ENCODE data around the gene RNASEH1.
A peak's percentile ranks its signal among the peaks of the same experiment; 100 is the strongest.

The RNASEH1 gene, protein sequence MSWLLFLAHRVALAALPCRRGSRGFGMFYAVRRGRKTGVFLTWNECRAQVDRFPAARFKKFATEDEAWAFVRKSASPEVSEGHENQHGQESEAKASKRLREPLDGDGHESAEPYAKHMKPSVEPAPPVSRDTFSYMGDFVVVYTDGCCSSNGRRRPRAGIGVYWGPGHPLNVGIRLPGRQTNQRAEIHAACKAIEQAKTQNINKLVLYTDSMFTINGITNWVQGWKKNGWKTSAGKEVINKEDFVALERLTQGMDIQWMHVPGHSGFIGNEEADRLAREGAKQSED

DNA sequence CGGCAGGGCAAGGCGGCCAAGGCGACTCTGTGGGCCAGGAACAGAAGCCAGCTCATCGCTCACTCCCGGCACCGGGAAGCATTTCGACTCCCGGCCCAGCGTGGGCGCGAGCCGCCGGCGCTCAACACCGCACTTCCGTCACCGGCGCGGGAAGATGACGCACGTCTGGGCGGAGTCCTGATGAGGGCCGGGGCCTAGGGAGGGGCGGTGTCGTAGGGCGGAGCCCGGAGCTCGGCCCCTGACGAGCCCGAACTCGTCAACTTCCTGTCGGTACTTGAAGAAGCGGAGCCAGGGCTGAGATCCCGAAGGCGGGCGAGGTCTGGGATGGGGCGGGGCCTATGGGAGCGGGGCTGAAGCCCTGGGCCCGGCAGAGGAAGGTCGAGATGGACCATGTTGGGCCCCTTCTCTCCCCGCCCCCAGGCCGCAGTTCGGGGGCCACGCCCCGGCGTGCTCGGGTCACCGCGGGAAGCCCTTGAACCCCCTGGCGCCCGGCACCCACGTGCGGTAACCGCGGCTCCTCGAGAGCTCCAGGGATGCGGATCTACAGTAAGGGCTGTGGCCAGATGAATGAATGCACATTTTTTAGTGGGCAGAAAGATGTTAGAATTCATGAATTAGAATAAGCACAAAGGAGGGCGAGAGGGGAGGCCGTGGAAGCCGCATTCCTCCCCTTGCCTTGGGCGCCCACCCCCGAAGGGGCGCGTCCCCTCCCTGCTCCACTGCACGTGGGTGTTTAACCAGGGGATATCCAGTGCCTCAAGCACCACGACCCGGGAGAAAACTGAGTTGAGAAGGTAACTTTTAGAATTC, at the start of gene RNASEH1:
RNASEH1 (minus strand) TSS at position 129 of the 810 bp plus-strand sequence; CDS start at position 56, 73 bp downstream.
- peak; percentile 97 for DNase-seq

- peak; percentile 2 for DNase-seq
These were observed 48.5 kb upstream of the RNASEH1 start for GRCh38 chr2:3606370-3607201.

DNA sequence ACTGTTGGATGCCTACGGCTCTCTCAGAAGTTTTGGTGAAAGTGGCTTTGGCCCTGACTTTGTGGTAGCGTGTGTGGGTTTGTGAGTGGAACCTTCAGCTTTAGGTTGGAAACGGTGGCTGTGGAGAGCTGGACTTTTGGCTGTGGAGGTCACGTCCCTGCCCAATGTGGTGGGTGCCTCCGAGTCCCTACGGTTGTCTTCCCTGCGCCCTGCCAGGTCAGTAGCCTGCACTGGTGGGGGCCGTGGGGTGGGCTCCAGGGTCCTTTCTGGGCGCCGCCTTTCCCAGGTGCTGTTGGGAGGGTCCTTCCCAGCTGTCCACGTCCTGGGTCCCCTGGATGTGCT, 47.9 kb upstream of the RNASEH1 start:
- DNase-seq, result peak; percentile 1

GRCh38 chr2:3604991-3605961, 47.1 kb upstream of the RNASEH1 start:
- no peak for DNase-seq

- DNase-seq, result no peak
These were observed 46.2 kb upstream of the RNASEH1 start for GRCh38 chr2:3604207-3604877.

DNA sequence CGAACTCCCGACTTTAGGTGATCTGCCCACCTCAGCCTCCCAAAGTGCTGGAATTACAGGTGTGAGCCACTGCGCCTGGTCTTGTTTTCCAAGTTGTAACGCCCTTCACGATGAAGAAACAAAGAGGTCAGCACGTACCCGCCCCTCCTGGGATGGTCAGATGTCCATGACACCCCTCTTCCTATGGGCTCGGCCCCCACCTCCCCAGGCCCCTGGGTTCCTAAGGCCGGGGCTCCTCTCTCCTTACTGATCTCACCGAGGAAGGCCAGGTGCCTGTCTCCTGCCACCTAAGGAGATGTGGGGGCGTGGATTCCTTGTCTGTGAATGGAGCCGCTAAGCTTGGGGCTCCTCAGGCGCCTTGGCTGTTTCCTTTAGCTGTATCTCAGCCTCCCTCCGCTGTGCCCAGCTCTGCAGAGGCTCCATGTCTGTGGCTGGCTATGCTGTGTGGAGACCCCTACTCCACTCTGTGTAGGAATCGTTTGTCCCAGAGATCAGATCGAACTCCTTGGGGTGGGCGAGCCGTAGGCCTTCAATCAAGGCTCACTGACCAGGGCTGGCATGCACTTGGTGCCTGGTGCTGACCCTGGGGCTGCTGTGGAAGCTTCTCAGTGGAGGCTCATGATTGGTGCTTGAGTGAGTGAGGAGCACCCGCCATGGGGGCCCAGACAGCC, 45.5 kb upstream of the RNASEH1 start:
- no peak for DNase-seq

DNA sequence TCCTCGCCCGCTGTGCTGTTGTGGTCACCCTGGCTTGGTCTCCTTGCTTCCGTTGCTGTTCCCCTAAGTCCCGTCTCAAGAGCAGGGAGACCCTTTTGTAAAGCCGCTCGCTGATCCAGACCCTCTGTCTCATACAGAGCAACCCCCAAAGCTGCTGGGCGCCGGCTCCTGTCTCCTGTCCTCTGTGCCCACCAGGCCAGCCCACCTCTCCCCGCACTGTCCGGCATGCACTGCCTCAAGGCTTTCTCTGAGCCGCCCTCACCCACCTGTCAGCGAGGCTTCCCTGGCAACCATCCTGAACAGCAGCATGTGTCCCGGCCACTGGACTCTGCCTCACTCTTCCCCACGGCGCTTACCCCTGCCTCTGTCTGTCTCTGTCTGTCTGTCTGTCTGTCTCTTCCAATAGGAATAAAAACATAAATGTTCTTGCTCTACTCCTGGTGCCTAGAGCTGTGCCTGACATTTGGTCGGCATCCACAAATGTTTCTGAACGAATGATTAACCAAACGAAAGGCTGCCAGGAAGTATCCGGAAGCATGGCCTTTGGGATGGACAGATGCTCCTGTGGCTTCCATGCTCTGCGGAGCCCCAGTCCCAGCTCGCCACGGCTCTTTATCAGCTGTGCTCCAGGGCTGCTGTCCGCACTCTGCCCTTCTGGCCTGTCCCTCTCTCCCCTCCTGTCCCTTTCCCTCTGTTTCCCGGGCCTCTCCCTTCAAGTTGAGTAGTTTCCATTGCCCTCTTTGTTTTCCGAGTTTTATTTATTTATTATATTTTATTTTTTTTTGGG, 44.6 kb upstream of the RNASEH1 start:
- no peak for DNase-seq

DNA sequence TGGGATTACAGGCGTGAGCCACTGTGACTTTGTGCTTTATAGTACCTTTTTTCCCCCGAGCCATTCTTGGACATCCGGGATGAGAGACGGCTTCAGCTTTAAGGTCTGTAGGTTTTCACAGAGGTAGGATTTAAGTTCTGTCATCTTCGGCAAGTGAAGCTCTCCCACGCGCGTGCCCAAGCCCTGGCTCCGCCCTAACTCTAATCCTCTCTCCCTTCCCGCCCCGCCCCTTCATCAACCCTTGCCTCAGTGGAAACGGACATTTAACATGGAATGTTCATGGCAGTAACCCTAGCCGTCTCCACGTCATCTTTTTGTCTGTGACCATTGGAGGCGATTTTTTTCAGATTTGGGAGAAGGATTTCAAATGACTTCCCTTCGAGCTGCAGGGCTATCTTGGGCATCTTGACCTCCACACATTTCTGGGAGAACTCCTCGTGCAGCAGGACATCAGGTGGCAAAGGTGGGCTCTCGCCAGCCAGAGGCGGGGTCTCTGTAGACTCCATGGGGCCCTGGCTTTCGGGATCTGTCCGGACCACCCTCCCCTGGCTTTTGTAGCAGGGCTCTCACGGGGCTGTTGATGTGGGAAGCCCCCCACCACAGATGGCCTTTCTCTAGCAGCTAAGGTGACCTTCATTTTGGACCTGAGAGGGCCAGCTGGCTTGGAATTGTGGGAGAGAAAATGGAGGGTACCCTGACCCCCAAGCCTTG, 43.6 kb upstream of the RNASEH1 start:
- no peak for DNase-seq

DNA sequence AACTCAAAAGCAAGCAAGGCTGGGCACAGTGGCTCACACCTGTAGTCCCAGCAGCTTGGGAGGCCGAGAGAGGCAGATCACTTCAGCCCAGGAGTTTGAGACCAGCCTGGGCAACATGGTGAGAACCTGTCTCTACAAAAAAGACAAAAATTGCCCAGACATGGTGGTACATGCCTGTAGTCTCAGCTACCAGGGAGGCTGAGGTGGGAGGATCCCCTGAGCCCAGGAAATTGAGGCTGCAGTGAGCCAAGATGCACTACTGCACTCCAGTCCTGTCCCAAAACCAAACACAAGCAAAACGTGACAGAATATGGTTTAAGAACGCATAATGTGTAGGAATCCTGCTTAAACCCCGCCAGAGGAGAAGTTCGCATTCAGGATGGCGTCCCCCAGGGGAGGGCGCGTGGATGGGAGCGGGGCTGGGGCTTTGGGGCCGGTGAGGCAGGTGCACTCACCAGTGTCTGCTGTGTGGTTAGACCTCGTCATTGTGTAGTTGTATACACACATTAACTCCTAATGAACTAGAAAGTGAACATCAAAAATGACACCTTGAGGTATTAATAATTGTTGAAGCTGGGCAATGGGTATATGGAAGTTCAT, 42.2 kb upstream of the RNASEH1 start:
- no peak for DNase-seq

- DNase-seq, result no peak
These were observed 41.0 kb upstream of the RNASEH1 start for GRCh38 chr2:3598912-3599854.

DNA sequence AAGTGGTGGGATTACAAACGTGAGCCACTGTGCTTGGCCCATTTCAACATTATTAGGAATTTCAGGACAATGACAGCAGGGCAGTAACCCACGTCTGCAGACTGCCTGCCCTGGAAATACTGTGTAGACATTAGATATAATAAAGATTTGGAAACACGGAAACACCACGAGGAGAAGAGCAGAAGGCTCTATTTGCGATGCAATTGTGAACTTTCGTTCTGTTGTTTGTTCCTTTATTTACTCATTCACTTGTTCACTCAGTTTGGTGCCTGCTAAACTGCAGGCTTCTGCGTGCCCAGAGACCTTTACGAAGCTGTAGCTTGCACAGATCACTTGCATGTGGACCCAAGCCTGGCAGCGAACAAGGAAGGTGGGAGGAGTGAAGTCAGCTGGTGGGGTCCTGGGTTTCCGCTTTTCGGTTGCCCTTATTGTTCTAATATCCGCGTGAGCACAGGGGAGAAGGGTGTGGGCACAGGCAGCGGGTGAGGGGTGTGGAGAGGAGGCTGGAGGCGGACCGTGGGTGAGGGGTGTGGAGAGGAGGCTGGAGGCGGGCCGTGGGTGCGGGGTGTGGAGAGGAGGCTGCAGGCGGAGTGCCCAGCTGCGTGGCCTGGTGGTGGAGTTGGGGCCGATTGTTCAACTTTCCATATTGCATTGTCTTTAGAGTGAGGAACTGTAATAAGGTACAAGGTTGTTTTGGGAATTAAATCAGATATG, 40.2 kb upstream of the RNASEH1 start:
- DNase-seq, result no peak

DNA sequence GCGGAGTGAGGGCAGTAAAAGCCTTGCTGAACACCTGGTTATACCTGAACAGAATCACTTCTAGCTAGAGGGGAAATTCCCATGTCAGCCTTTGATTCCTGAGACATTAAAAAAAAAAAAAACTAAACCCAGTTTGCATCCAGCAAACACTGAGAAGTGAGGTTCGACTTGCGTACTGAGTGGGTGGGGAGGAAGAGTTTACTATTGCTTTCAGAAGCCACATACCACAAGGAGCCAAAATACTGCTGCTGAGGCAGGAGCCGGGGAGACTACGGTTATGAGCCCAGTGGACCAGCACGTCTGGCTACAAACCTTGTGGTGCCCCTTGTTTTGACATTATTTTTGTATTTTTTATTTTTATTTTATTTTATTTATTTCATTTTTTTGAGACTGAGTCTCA, 39.4 kb upstream of the RNASEH1 start:
- DNase-seq, result no peak

DNA sequence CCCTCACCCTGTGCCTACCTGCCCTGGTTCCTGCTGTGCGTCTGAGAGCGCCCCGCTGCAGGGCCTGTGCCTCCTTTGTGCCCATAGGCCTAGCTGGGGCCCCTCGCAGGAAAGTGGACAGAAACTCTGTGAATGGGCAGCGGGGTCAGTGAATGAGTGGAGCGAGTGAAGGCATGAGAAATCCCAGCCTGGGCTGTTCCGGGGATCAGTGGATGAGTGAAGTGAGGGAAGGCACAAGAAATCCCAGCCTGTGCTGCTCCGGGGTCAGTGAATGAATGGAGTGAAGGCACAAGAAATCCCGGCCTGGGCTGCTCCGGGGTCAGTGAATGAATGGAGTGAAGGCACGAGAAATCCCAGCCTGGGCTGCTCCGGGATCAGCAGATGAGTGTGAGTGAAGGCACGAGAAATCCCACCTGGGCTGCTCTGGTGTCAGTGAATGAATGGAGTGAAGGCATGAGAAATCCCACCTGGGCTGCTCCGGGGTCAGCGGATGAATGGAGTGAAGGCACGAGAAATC, 38.8 kb upstream of the RNASEH1 start:
- DNase-seq, result no peak

GRCh38 chr2:3595985-3596384, 37.9 kb upstream of the RNASEH1 start:
- DNase-seq, result no peak

GRCh38 chr2:3595404-3595803, 37.3 kb upstream of the RNASEH1 start:
- no peak for DNase-seq

- DNase-seq, result no peak
These were observed 36.6 kb upstream of the RNASEH1 start, which contains the start of gene COLEC11 for GRCh38 chr2:3594493-3595281. TSS of gene COLEC11 (plus strand) at chr2:3595112. CDS start at chr2:3604341, 9,229 bp downstream.
